Head of caudate nucleus (tissue), 42 donors: ENCODE results near the gene SCART1.

ENCODE experiments used
- DNase-seq, 42 donors: peaks; one replicate each; pipeline versions ENCODE4 v3.0.0 to v3.0.0-alpha.2; 2020 to 2021; ENCODE audit warnings: mixed read lengths in 7 of 42
- intact Hi-C: fragments of 100-400 bp; cut with DNase I; formaldehyde crosslinking; loops from one replicate; pipeline ENCODE4 v1.15.0; 2022

Gene SCART1

DNA sequence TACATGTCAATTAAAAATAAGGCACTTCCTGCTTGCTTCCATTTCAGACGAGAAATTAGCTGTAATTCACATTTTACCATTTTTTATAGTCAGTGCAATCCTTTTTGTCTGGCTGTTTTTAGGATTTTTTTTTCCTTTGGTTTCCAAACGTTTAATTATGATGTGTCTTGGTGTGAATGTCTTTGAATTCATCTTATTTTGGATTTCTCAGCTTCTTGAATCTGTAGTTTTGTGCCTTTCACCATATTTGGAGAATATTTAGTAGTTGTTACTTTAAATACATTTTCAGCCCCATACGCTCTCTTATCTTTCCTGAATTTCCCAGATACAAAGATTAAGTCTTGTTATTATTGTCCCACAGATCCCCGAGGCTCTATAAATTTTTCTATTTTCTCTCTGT lies 2.4 kb upstream of the SCART1 start:
- no peak for DNase-seq
- intact Hi-C loops: no loop called here

DNA sequence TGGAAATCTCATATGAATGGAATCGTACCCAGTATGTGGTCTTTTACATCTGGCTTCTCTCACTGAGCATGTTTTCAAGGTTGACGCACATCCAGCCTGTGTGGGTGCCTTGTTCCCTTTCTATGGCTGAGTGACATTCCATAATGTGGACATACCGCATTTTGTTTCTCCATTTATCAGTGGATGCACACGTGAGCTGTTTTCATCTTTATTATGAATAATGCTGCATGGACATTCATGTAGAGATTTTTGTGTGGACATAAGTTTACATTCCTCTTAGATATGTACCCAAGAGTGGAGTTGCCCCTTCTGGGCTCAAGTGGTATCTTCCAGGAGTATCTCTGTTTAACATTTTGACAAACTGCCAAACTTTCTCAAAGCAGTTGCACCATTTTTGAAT lies 1.3 kb upstream of the SCART1 start:
- no peak for DNase-seq
- intact Hi-C loops: no loop called here

DNA sequence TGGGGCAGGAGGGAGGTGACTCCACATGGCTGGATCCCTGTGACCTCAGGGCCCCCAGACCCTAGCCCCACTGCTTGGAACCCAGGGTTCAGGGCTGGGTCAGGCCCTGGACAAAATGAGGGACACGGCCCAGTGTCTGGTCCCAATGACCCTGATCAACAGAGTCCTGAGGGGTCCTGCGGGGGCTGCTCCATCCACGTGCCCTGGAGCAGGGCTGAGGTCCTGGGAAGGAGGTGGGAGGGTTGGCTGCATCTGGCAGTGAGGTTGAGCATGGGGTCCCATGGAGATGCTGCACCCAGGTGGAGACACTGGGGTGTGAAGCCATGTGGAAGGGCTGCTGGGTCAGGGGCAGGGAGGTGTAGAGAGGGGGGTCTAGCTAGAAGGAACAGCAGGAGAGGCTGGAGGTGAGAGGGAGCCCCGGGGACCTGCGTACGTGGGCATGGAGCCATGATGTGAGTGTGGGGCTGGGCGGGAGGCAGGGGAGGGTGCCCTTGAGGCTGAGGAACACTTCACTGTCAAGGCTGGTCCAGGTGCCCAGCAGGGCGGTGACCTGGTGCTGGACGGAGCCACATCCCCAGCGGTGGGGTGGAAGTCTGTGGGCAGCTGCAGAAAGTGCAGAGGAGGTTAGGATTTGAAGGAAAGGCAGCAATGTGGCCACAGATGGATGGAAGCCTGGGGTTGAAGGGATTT lies 604 bp downstream of the SCART1 start:
- intact Hi-C loops: no loop called here
- peak in 4 of 42 donors; percentile 1 to 27 (median 17) for DNase-seq

DNA sequence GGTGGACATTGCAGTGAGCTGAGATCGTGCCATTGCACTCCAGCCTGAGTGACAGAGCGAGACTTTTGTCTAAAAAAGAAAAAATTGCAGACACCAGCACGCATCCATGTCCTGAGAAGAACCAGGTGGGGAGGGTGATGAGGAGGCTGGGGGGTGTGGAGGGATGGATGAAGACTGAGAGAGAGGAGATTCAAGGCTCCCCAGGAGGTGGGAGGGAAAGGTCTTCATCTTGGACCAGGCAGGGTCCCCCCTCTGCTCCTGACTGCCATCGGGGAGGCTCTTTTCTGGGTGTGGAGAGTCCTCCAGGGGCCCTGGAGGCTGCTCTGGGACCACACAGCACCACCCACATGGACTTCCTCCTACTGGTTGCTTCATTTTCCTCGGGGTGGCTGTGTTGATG lies 1.5 kb downstream of the SCART1 start:
- DNase-seq: no peak
- intact Hi-C loops: no loop called here

DNA sequence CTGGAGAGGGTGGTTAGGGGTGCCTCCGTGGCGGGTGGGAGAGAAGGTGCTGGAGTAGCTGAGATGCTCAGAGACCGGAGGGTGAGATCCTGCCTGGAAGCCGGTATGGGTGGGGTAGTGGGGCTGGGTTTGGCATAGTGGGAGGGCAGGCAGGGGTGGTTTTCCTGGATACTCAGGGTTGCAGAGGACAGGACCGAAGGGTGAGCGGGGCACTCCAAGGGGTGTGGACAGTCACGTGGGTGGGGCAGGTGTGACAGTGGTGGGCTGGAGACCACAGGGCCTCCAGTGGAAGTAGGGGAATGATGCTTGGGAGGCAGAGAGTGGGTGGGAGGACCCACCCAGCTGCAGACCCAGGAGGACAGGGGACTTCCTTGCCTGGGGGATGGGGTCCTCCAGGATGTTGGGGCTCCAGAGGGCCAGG lies 1.9 kb downstream of the SCART1 start:
- DNase-seq: peak in 5 of 42 donors; percentile 3 to 25 (median 13)
- intact Hi-C loops: no loop called here

GRCh38 chr10:133456041-133456951 lies 2.6 kb downstream of the SCART1 start:
- intact Hi-C loops: no loop called here
- peak in 3 of 42 donors; percentile 5 to 33 (median 23) for DNase-seq

- intact Hi-C loops: no loop called here
- peak in 5 of 42 donors; percentile 6 to 23 (median 21) for DNase-seq
Measured at GRCh38 chr10:133457100-133457841, 3.5 kb downstream of the SCART1 start.

GRCh38 chr10:133458021-133458709 lies 4.4 kb downstream of the SCART1 start:
- peak in 5 of 42 donors; percentile 9 to 25 (median 22) for DNase-seq
- intact Hi-C loops: no loop called here

DNA sequence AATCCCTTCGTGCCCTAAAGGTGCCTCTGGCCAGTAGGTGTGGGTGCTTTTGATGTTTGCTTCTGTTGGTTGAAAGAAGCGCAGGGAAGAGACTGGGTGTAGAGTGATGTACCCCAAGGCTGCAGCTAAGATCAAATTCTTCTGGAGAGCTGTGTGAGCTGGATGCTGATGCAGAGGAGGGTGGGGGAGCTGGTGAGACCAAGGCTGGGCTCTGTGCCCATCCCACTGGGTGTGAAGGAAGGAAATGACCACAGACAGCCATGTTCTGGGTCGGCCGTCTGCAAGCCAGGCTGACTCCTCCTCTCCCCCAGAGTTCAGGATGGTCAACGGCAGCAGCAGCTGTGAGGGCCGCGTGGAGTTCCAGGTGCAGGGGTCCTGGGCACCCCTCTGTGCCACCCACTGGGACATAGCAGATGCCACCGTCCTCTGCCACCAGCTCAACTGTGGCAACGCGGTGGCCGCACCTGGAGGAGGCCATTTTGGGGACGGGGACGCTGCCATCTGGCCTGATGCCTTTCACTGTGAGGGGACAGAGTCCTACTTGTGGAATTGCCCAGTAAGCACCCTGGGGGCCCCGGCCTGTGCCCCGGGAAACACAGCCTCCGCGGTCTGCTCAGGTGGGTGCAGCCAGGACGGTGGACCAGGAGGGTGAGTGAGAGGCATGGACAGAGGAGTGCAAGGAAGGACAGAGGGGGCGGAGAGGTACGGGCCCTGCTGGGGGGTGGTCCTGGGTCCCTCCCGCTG lies 5.1 kb downstream of the SCART1 start:
- DNase-seq: peak in 5 of 42 donors; percentile 9 to 26 (median 22)
- intact Hi-C loops: no loop called here

- peak in 3 of 42 donors; percentile 22 to 33 (median 26) for DNase-seq
- intact Hi-C loops: no loop called here
Measured at GRCh38 chr10:133459454-133460207, 5.9 kb downstream of the SCART1 start.

GRCh38 chr10:133460208-133460769 lies 6.5 kb downstream of the SCART1 start:
- intact Hi-C loops: no loop called here
- peak in 3 of 42 donors; percentile 28 to 43 (median 36) for DNase-seq

DNA sequence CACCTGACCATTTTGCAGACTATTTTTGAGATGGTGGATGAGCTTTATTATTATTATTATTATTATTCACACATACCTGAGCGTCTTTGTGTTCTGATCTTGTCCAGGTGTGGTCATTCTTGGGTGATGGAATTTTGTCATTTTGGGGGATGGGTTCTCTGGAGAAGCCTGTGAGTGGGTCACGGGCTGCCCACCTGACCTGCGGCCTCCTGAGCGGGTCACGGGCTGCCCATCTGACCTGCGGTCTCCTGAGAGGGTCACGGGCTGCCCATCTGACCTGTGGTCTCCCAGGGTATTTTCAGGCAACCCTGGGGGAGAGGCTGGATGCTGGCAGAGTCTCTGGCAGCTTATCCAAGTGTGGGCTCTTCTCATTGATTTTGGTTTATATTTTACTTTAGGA lies 7.3 kb downstream of the SCART1 start:
- peak in 1 of 42 donors; percentile 16 for DNase-seq
- intact Hi-C loops: no loop called here

GRCh38 chr10:133461841-133462240 lies 8.1 kb downstream of the SCART1 start:
- intact Hi-C loops: no loop called here

GRCh38 chr10:133462512-133463305 lies 9.0 kb downstream of the SCART1 start:
- intact Hi-C loops: no loop called here
- DNase-seq: peak in 3 of 42 donors; percentile 6 to 35 (median 32)

More at GRCh38 chr10:133461841-133462240, 8.1 kb downstream of the SCART1 start:
- DNase-seq: peak in 3 of 42 donors; percentile 17 to 23 (median 20)

GRCh38 chr10:133464582-133465031 lies 10.9 kb downstream of the SCART1 start:
- intact Hi-C loops: no loop called here
- DNase-seq: peak in 2 of 42 donors; percentile 29 to 30
